Mucosa of rectum (tissue), 2 donors: ENCODE measurements around the gene GYG2.
"Not testable (repeated sequence)": the region's sequence is repeated elsewhere in the genome, so short reads cannot be mapped to it uniquely, and the experiment has no call there.

Experiments used
- H3K27ac ChIP-seq, 2 donors: one replicate each; pipeline ENCODE4 v1.7.0; 2013; ENCODE audit warnings: inconsistent platforms in 2 of 2, low read depth in 2 of 2, low read length in 2 of 2
- H3K27me3 ChIP-seq, 2 donors: one replicate each; pipeline ENCODE4 v1.7.0; 2013; ENCODE audit warnings: low read length in 2 of 2; ENCODE audit not compliant: control insufficient read depth in 2 of 2, insufficient read depth in 2 of 2
- H3K36me3 ChIP-seq, 2 donors: one replicate each; pipeline ENCODE4 v1.7.0; 2013; ENCODE audit warnings: low read length in 2 of 2; ENCODE audit not compliant: control insufficient read depth in 2 of 2, insufficient read depth in 2 of 2
- H3K4me1 ChIP-seq, 2 donors: one replicate each; pipeline ENCODE4 v1.7.0; 2013; ENCODE audit warnings: low read length in 2 of 2, mild to moderate bottlenecking in 1 of 2; ENCODE audit not compliant: control insufficient read depth in 2 of 2, insufficient read depth in 2 of 2
- H3K4me3 ChIP-seq, 2 donors: one replicate each; pipeline ENCODE4 v1.7.0; 2013; ENCODE audit warnings: low read length in 2 of 2
- H3K9ac ChIP-seq, 2 donors: one replicate each; pipeline ENCODE4 v1.7.0; 2013; ENCODE audit warnings: low read length in 2 of 2, low read depth in 1 of 2, mild to moderate bottlenecking in 1 of 2
- H3K9me3 ChIP-seq, 2 donors: one replicate each; pipeline ENCODE4 v1.7.0; 2013; ENCODE audit warnings: low read length in 2 of 2; ENCODE audit not compliant: control insufficient read depth in 2 of 2
- donor health status: healthy.
- donor health status: Normal muscosa, but diverticular disease.

The GYG2 gene

GRCh38 chrX:2897690-2898623 is 69.2 kb downstream of the GYG2 start:
- H3K27ac ChIP-seq: peak overlapping the region; percentile 92 to 94
- not testable (repeated sequence) for H3K27me3 ChIP-seq, H3K9me3 ChIP-seq, H3K36me3 ChIP-seq
- H3K9ac ChIP-seq: peak overlapping the region; percentile 60 to 63
- peaks cover 20 to 28% of the 10 kb centered on the region in 2 donors for H3K4me1 ChIP-seq
- peak overlapping the region; percentile 47 to 71 for H3K4me3 ChIP-seq

- Histone ChIP-seq H3K4me3 (peak overlapping the region; percentile 44 to 71), H3K27me3 (no peaks in the 10 kb centered on the region), H3K9ac (peak overlapping the region; percentile 60), H3K9me3 (peaks cover 0 to 6% of the 10 kb centered on the region in 2 donors), H3K4me1 (peaks cover 20 to 28% of the 10 kb centered on the region in 2 donors), H3K36me3 (no peaks in the 10 kb centered on the region), H3K27ac (peak overlapping the region; percentile 91 to 92)
These were observed 70.2 kb downstream of the GYG2 start for GRCh38 chrX:2898846-2899512.

- Histone ChIP-seq H3K9me3 (peaks cover 0 to 13% of the 10 kb centered on the region in 2 donors), H3K4me1 (peaks cover 14 to 20% of the 10 kb centered on the region in 2 donors), H3K27me3 (no peaks in the 10 kb centered on the region), H3K27ac (no peak overlapping the region), H3K4me3 (no peak overlapping the region), H3K36me3 (no peaks in the 10 kb centered on the region), H3K9ac (no peak overlapping the region)
These were observed 72.8 kb downstream of the GYG2 start for GRCh38 chrX:2901367-2902036.

- peaks cover 0 to 13% of the 10 kb centered on the region in 2 donors for H3K9me3 ChIP-seq
- H3K27ac ChIP-seq: no peak overlapping the region
- peaks cover 10 to 13% of the 10 kb centered on the region in 2 donors for H3K4me1 ChIP-seq
- peaks cover 4 to 10% of the 10 kb centered on the region in 2 donors for H3K36me3 ChIP-seq
- H3K27me3 ChIP-seq: no peaks in the 10 kb centered on the region
- no peak overlapping the region for H3K4me3 ChIP-seq
- no peak overlapping the region for H3K9ac ChIP-seq
These were observed 74.1 kb downstream of the GYG2 start for GRCh38 chrX:2902841-2903240.

- H3K9ac ChIP-seq: no peak overlapping the region
- H3K9me3 ChIP-seq: peaks cover 0 to 13% of the 10 kb centered on the region in 2 donors
- no peak overlapping the region for H3K4me3 ChIP-seq
- H3K27me3 ChIP-seq: no peaks in the 10 kb centered on the region
- peaks cover 6 to 9% of the 10 kb centered on the region in 2 donors for H3K4me1 ChIP-seq
- peaks cover 7 to 14% of the 10 kb centered on the region in 2 donors for H3K36me3 ChIP-seq
- H3K27ac ChIP-seq: no peak overlapping the region
These were observed 74.6 kb downstream of the GYG2 start for GRCh38 chrX:2903366-2903765.

GRCh38 chrX:2907295-2907694 is 78.6 kb downstream of the GYG2 start:
- H3K4me3 ChIP-seq: no peak overlapping the region
- H3K9ac ChIP-seq: no peak overlapping the region
- H3K36me3 ChIP-seq: peaks cover 10 to 24% of the 10 kb centered on the region in 2 donors
- peaks cover 0 to 13% of the 10 kb centered on the region in 2 donors for H3K9me3 ChIP-seq
- no peak overlapping the region for H3K27ac ChIP-seq
- no peaks in the 10 kb centered on the region for H3K4me1 ChIP-seq
- no peaks in the 10 kb centered on the region for H3K27me3 ChIP-seq

GRCh38 chrX:2908125-2908685 is 79.5 kb downstream of the GYG2 start:
- H3K4me1 ChIP-seq: no peaks in the 10 kb centered on the region
- H3K9me3 ChIP-seq: peaks cover 0 to 11% of the 10 kb centered on the region in 2 donors
- no peak overlapping the region for H3K9ac ChIP-seq
- peaks cover 10 to 26% of the 10 kb centered on the region in 2 donors for H3K36me3 ChIP-seq
- no peak overlapping the region for H3K4me3 ChIP-seq
- no peak overlapping the region for H3K27ac ChIP-seq
- H3K27me3 ChIP-seq: no peaks in the 10 kb centered on the region

GRCh38 chrX:2910109-2910508 is 81.4 kb downstream of the GYG2 start:
- Histone ChIP-seq H3K4me1 (no peaks in the 10 kb centered on the region), H3K36me3 (peaks cover 13 to 26% of the 10 kb centered on the region in 2 donors), H3K9ac (no peak overlapping the region), H3K27ac (no peak overlapping the region), H3K9me3 (no peaks in the 10 kb centered on the region), H3K4me3 (no peak overlapping the region), H3K27me3 (no peaks in the 10 kb centered on the region)

- peaks cover 18 to 21% of the 10 kb centered on the region in 2 donors for H3K36me3 ChIP-seq
- H3K4me3 ChIP-seq: no peak overlapping the region
- H3K27ac ChIP-seq: no peak overlapping the region
- H3K9ac ChIP-seq: no peak overlapping the region
- H3K27me3 ChIP-seq: no peaks in the 10 kb centered on the region
- no peaks in the 10 kb centered on the region for H3K9me3 ChIP-seq
- no peaks in the 10 kb centered on the region for H3K4me1 ChIP-seq
These were observed 84.4 kb downstream of the GYG2 start for GRCh38 chrX:2913118-2913517.
